ENCODE measurements around the gene SARDH. TPM values are rescaled to one million over a fixed set of nuclear protein-coding genes. Genes with fewer than 3 reads are reported as not detected.

SARDH gene
- total and polyA plus RNA-seq, 10 donors: 1.0 to 4.5 (median 2.3) TPM

DNA sequence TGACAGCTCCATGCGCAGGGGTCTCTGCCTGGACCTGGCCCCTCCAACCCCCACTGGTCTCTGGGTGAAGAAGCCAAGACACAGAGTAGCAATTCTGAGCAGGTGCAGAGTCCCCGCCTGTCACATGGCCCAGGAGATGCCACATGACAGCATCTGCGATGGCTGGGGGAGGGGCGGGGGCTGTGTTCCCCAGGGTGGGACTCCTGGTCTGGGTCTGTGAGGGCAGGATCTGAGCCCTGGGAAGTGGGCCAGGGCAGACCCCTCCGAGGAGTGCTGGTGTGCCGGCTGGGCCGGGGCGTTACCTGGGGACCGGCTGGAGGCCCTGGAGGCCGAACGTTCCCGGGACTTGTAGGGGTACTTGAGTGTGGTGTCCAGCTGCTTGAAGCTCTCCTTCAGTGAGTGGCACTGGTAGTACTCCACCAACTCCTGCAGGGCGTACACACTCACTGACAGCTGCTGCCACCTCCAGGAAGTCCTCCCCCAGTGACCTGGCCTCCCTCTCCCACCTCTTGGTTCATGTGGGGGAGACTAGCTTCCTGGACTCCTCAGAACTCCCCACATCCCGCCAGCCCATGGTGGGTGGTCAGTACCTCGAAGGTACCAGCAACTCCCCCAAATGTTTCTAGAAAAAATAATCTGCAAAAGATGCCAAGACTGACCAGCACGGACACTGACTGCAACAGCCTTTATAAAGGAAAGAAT lies 32.1 kb upstream of the SARDH start:
- Histone ChIP-seq H3K27ac (no peak overlapping the region), H3K4me1 (no peaks in the 10 kb centered on the region), H3K4me3 (no peak overlapping the region), H3K36me3 (peaks cover 5 to 94% (median 61%) of the 10 kb centered on the region in 6 donors), H3K9me3 (peaks cover 0 to 38% (median 30%) of the 10 kb centered on the region in 8 donors), H3K27me3 (replicated peaks in 1 of 7) (no peaks in the 10 kb centered on the region)
- intact Hi-C loops (cut with DNase I; ENCODE audit: low total_unique reads): no loop called here
- 76 to 92% (median 90%) methylated on average over 6 to 16 of the region's 16 CpGs for WGBS, 5 donors
- TF ChIP-seq, protein P1, sequence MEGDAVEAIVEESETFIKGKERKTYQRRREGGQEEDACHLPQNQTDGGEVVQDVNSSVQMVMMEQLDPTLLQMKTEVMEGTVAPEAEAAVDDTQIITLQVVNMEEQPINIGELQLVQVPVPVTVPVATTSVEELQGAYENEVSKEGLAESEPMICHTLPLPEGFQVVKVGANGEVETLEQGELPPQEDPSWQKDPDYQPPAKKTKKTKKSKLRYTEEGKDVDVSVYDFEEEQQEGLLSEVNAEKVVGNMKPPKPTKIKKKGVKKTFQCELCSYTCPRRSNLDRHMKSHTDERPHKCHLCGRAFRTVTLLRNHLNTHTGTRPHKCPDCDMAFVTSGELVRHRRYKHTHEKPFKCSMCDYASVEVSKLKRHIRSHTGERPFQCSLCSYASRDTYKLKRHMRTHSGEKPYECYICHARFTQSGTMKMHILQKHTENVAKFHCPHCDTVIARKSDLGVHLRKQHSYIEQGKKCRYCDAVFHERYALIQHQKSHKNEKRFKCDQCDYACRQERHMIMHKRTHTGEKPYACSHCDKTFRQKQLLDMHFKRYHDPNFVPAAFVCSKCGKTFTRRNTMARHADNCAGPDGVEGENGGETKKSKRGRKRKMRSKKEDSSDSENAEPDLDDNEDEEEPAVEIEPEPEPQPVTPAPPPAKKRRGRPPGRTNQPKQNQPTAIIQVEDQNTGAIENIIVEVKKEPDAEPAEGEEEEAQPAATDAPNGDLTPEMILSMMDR (IDR thresholded peaks at IDR 0.05 in 8 of 11, conservative IDR thresholded peaks at IDR 0.05 in 3 of 11): no peak
- TF ChIP-seq POLR2AphosphoS5 (IDR thresholded peaks at IDR 0.05) (no peak), POLR2A (IDR thresholded peaks at IDR 0.05) (no peak)
- DNase-seq: no peak

DNA sequence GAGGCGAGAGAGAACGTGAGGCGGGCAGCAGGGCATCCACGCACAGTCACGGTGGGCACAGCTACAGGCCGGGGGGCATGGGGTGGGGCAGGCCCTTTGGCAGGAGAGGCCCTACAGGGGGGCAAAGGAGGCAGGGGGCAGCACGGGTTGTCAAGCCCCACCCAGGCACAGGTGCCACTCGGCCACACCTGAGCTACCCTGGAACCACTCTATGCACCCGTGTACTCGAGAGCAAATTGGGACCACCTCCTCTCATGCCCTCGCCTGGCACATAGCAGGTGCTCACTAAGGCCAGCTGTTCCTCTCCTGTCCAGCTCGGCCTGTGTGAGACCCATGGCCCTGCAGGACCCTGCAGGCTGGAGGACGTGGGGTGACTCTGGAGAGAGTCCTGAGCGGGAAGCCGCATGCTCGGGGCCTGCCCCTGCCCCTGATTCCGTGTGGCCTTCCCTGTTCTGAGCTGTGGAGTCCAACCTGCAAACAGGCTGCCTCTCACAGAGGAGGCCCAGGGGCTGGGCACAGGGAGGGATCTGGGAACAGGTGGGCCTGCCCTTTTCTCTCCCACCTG lies 31.4 kb upstream of the SARDH start:
- no peak overlapping the region for H3K27ac ChIP-seq
- DNase-seq: peak; percentile 59
- H3K9me3 ChIP-seq: peaks cover 0 to 42% (median 32%) of the 10 kb centered on the region in 8 donors
- H3K27me3 ChIP-seq (replicated peaks in 1 of 7): no peaks in the 10 kb centered on the region
- no peak overlapping the region for H3K4me3 ChIP-seq
- WGBS, 5 donors: 85 to 95% (median 87%) methylated on average over 14 to 17 of the region's 17 CpGs
- TF ChIP-seq, protein P1 (IDR thresholded peaks at IDR 0.05 in 8 of 11, conservative IDR thresholded peaks at IDR 0.05 in 3 of 11): no peak
- TF ChIP-seq POLR2A (IDR thresholded peaks at IDR 0.05) (no peak), POLR2AphosphoS5 (IDR thresholded peaks at IDR 0.05) (no peak)
- intact Hi-C loops (cut with DNase I; ENCODE audit: low total_unique reads): no loop called here
- H3K4me1 ChIP-seq: no peaks in the 10 kb centered on the region
- peaks cover 5 to 93% (median 55%) of the 10 kb centered on the region in 6 donors for H3K36me3 ChIP-seq

DNA sequence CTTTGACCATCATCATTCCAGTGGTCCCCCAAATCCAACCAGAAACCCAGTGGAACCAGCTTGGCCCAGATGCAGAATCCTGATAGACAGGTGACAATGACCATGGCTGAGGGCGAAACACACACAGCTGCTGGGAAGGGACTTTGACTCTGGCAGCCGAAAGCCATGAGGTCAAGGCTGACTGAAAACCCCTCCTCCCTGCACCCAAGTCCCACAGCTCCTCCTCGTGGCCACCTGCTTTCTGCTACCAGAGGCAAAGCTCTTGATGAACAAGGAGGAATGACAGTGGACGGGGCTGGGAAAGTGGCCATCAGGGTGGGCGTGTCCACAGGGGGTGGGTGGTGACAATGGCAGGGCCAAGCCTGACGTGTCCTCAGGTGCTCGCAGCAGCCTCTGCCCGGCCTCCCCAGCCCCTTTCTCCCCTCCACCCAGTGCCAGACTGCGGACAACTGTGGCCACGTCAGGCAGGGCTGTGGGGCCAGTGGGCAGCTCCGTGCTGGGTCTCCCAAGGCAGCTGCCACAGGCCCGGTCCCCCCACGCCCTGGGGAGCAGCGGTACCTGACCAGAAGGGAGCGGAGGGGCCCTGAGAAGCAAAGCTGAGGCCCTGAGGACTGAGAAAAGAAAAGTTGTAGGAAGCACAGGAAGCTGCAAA lies 30.8 kb upstream of the SARDH start:
- intact Hi-C loops (cut with DNase I; ENCODE audit: low total_unique reads): no loop called here
- no peak overlapping the region for H3K4me3 ChIP-seq
- peaks cover 0 to 39% (median 30%) of the 10 kb centered on the region in 8 donors for H3K9me3 ChIP-seq
- no peaks in the 10 kb centered on the region for H3K27me3 ChIP-seq (replicated peaks in 1 of 7)
- H3K27ac ChIP-seq: no peak overlapping the region
- DNase-seq: peak; percentile 59
- H3K36me3 ChIP-seq: peaks cover 5 to 93% (median 51%) of the 10 kb centered on the region in 6 donors
- no peaks in the 10 kb centered on the region for H3K4me1 ChIP-seq
- TF ChIP-seq POLR2A (IDR thresholded peaks at IDR 0.05) (no peak), POLR2AphosphoS5 (IDR thresholded peaks at IDR 0.05) (no peak)
- TF ChIP-seq, protein P1 (IDR thresholded peaks at IDR 0.05 in 8 of 11, conservative IDR thresholded peaks at IDR 0.05 in 3 of 11): no peak
- WGBS, 5 donors: 87 to 92% (median 88%) methylated on average over 11 to 15 of the region's 15 CpGs

DNA sequence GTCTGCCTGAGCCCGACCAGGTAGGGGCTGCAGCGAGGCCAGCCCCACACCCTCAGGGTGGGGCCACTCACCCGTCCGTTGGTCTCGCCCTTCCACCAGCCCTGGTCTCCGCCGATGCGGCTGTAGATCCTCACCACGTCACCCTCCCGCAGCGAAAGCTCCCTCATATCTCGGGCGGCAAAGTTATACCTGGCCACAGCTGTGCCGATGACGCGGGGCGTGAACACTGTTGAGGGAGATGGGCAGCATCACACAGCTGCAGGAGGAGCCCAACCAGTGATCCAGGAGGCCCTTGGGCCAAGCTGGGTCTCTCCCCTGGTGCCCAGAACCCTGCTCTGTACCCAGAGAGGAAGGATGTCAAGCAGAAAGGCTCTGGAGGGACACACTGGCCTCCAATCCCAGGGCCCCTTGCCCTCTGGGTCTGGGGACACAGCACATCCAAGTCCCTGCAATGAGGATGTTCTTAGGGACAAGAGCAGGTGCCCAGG lies 30.3 kb upstream of the SARDH start:
- DNase-seq: peak; percentile 56
- Histone ChIP-seq H3K9me3 (peaks cover 0 to 37% (median 25%) of the 10 kb centered on the region in 8 donors), H3K4me3 (no peak overlapping the region), H3K27ac (no peak overlapping the region), H3K27me3 (replicated peaks in 1 of 7) (no peaks in the 10 kb centered on the region), H3K4me1 (no peaks in the 10 kb centered on the region), H3K36me3 (peaks cover 5 to 93% (median 53%) of the 10 kb centered on the region in 6 donors)
- intact Hi-C loops (cut with DNase I; ENCODE audit: low total_unique reads): no loop called here
- TF ChIP-seq POLR2A (IDR thresholded peaks at IDR 0.05) (no peak), POLR2AphosphoS5 (IDR thresholded peaks at IDR 0.05) (peak in 1 of 3 donors; percentile 23)
- WGBS, 5 donors: 93 to 99% (median 95%) methylated on average over 7 to 17 of the region's 17 CpGs

Data from spleen (tissue), 11 donors.